Neural progenitor cell (in vitro differentiated cells): Measurements from ENCODE around the gene MPC2.

Experiments used
- EZH2 ChIP-seq: fragments of 200-600 bp; sonication (generic); IDR thresholded peaks from 2 replicates; pipeline ENCODE4 v1.6.1; 2017; ENCODE audit warnings: antibody characterized with exemption, mild to moderate bottlenecking, moderate library complexity
- TF ChIP-seq, protein P1 (sequence below): fragments of 200-600 bp; sonication (generic); IDR thresholded peaks from 2 replicates; pipeline ENCODE4 v1.5.1; 2017; ENCODE audit warnings: antibody characterized with exemption, mild to moderate bottlenecking

DNA sequence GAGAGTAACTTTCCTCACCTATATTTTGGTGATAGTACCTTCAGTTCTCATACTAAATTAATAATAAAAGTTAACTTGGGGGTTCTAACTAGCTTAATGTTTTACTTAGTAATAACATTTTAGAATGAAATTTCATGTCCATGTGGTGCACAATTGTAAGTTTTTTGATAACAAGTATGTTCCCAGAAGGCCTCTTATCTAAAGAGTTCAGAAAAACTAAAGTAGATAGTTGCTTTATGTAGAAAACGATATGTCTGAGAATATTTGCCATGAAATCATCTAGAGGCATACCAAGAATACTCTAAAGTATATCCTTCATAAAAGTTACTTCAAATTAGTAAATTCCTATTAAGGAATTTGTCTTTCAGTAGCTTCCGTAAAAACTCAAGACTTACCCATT lies 12.8 kb downstream of the MPC2 start:
- TF ChIP-seq, protein P1, sequence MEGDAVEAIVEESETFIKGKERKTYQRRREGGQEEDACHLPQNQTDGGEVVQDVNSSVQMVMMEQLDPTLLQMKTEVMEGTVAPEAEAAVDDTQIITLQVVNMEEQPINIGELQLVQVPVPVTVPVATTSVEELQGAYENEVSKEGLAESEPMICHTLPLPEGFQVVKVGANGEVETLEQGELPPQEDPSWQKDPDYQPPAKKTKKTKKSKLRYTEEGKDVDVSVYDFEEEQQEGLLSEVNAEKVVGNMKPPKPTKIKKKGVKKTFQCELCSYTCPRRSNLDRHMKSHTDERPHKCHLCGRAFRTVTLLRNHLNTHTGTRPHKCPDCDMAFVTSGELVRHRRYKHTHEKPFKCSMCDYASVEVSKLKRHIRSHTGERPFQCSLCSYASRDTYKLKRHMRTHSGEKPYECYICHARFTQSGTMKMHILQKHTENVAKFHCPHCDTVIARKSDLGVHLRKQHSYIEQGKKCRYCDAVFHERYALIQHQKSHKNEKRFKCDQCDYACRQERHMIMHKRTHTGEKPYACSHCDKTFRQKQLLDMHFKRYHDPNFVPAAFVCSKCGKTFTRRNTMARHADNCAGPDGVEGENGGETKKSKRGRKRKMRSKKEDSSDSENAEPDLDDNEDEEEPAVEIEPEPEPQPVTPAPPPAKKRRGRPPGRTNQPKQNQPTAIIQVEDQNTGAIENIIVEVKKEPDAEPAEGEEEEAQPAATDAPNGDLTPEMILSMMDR: no peak
- TF ChIP-seq EZH2: no peak
